ENCODE measurements around the gene ZMYND15. TPM values are rescaled to one million over a fixed set of nuclear protein-coding genes. Genes with fewer than 3 reads are reported as not detected.

Gene ZMYND15
- total and polyA plus RNA-seq, 2 experiments from 2014 or later: 0.32 to 1.4 TPM

GRCh38 chr17:4738136-4739121 lies 1.2 kb upstream of the ZMYND15 start:
- 0 out of 2 replicates have a peak, but pooled peaks cover 5% of the 10 kb centered on the region for H4K20me1 ChIP-seq (replicated peaks; ENCODE audit: insufficient read depth)
- H3K27me3 ChIP-seq (ENCODE audit: insufficient read depth): peaks cover 76% of the 10 kb centered on the region
- Mint-ChIP-seq H3K27me3 (ENCODE audit: insufficient read depth, low read depth, poor library complexity) (peaks cover 62% of the 10 kb centered on the region), H3K27ac (no peak overlapping the region), H3K4me3 (peak overlapping the region; percentile 79), H3K9me3 (no peaks in the 10 kb centered on the region; the same call in 1 of the 3 replicates), H3K4me1 (peaks cover 9% of the 10 kb centered on the region), H3K36me3 (ENCODE audit: low read depth) (peaks cover 2% of the 10 kb centered on the region; the same call in 1 of the 3 replicates)
- no peaks in the 10 kb centered on the region for H3K79me2 ChIP-seq (replicated peaks; ENCODE audit: insufficient read depth)
- no peaks in the 10 kb centered on the region for H3K36me3 ChIP-seq (ENCODE audit: insufficient read depth)
- H3K9me2 ChIP-seq (ENCODE audit: insufficient read depth): no peaks in the 10 kb centered on the region
- DNase-seq (ENCODE audit: low spot score) (peak; percentile 48), ATAC-seq (peak; percentile 31)
- peak overlapping the region; percentile 96 for H2AFZ ChIP-seq
- peaks cover 9% of the 10 kb centered on the region; the same call in 1 of the 2 replicates for H3K4me1 ChIP-seq (ENCODE audit: insufficient read depth)
- TF ChIP-seq EZH2 (IDR thresholded peaks at IDR 0.05; ENCODE audit: low read depth, unreplicated experiment) (peak; percentile 89), CTCF (conservative IDR thresholded peaks at IDR 0.05; ENCODE audit: low read depth in 2 of 2) (no peak), CREB1 (CRISPR knock-in tag; IDR thresholded peaks at IDR 0.05; ENCODE audit: low read depth) (no peak), EZH2phosphoT487 (IDR thresholded peaks at IDR 0.05; ENCODE audit: unreplicated experiment) (no peak)
- peak overlapping the region; percentile 75 for H3K4me3 ChIP-seq
- H3K27ac ChIP-seq (ENCODE audit: low read depth): no peak overlapping the region
- peak overlapping the region; percentile 91 for H3K4me2 ChIP-seq
- H3F3A ChIP-seq (replicated peaks; ENCODE audit: low read depth): peaks cover 6% of the 10 kb centered on the region; the same call in 1 of the 2 replicates

GRCh38 chr17:4740025-4740351 lies 355 bp downstream of the ZMYND15 start:
- H3K27ac ChIP-seq (ENCODE audit: low read depth): no peak overlapping the region
- H4K20me1 ChIP-seq (replicated peaks; ENCODE audit: insufficient read depth): 0 out of 2 replicates have a peak, but pooled peaks cover 5% of the 10 kb centered on the region
- H3K36me3 ChIP-seq (ENCODE audit: insufficient read depth): no peaks in the 10 kb centered on the region
- no peaks in the 10 kb centered on the region for H3K79me2 ChIP-seq (replicated peaks; ENCODE audit: insufficient read depth)
- peak overlapping the region; percentile 91 for H3K4me2 ChIP-seq
- DNase-seq (ENCODE audit: low spot score): no peak
- peak overlapping the region; percentile 70 for H3K4me3 Mint-ChIP-seq
- H2AFZ ChIP-seq: peak overlapping the region; percentile 96
- peaks cover 9% of the 10 kb centered on the region; the same call in 1 of the 2 replicates for H3K4me1 ChIP-seq (ENCODE audit: insufficient read depth)
- no peak overlapping the region for H3K27ac Mint-ChIP-seq
- no peaks in the 10 kb centered on the region for H3K9me2 ChIP-seq (ENCODE audit: insufficient read depth)
- H3K27me3 Mint-ChIP-seq (ENCODE audit: insufficient read depth, low read depth, poor library complexity): peaks cover 66% of the 10 kb centered on the region
- ATAC-seq: no peak
- H3K4me1 Mint-ChIP-seq: peaks cover 12% of the 10 kb centered on the region
- peak overlapping the region; percentile 75 for H3K4me3 ChIP-seq
- H3F3A ChIP-seq (replicated peaks; ENCODE audit: low read depth): peaks cover 10% of the 10 kb centered on the region; the same call in 1 of the 2 replicates
- H3K36me3 Mint-ChIP-seq (ENCODE audit: low read depth): no peaks in the 10 kb centered on the region; the same call in 2 of the 3 replicates
- H3K27me3 ChIP-seq (ENCODE audit: insufficient read depth): peaks cover 76% of the 10 kb centered on the region
- H3K9me3 Mint-ChIP-seq: no peaks in the 10 kb centered on the region; the same call in 1 of the 3 replicates
- TF ChIP-seq REST (IDR thresholded peaks at IDR 0.05; ENCODE audit: unreplicated experiment) (no peak), NANOG (IDR thresholded peaks at IDR 0.05; ENCODE audit: borderline replicate concordance) (no peak), ZNF462 (CRISPR knock-in tag; IDR thresholded peaks at IDR 0.05) (no peak), EZH2 (IDR thresholded peaks at IDR 0.05; ENCODE audit: low read depth, unreplicated experiment) (no peak)

Data from GM23338 (cell line).